ENCODE measurements around the gene ATP5F1E.

Gene ATP5F1E

DNA sequence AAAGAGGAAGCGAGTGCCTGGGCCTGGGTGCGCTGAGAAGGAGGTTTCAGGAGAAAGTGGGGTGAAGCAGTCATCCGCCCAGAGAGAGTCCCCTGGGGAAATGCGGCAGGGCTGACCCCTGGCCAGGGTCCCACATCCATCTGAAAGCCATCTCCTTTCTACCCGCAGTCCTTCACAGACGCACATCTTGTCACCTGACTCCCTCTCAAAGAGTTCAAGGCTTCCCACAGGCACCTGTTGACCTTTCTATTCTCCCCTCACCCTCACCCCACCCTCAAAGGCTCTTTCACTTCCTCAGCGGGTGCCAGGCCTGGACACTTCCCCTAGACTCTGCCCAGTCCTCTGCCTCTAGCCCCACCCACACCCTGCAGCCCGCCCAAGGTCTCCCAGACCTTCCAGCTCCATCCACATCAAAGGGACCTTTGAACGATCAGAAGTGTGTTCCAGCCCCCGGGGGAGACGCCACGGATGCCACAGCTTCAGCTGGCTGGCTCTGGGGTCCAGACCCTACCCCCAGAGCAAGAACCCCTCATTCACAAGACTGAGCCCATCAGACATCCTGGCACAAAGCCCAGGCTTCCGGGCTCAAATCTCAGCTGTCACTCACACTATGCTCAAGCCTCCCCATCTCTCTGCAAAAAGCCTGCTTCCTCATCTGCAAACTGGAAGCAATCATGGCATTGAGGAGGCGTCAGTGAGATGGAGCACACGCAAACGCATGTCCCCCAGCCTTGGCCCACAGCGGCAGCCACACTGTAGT lies 27.2 kb downstream of the ATP5F1E start:
- no peak for DNase-seq

GRCh38 chr20:59004493-59004762 lies 27.7 kb downstream of the ATP5F1E start:
- DNase-seq, result no peak

GRCh38 chr20:59003836-59004492 lies 28.2 kb downstream of the ATP5F1E start:
- DNase-seq, result no peak

DNA sequence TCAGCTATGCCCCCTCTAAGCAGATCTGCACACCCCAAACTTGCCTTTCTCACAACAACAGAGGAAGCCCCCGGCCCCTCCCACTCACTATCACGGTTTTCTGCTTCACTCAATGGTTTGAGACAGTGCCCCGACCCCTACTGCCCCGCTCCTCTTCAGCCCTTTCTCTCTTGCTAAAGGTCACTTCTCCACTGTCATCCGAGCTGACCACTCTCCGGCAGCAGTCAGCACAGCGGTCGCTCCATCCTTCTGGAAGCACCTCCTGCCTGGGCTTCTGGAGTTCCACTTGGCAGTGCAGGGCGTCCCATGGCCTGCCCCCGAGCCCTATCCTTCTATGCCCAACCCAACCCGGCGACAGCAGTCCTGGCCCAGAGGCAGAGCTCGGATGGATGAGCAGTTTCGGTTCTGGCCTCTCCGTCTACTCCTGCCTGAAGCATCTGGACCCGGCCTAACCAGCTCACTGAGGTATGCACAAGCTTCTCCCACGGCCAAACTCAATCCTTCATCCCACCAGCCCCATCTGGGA lies 29.2 kb downstream of the ATP5F1E start:
- no peak for DNase-seq

- no peak for DNase-seq
Measured at GRCh38 chr20:59002388-59002787, 29.7 kb downstream of the ATP5F1E start.

DNA sequence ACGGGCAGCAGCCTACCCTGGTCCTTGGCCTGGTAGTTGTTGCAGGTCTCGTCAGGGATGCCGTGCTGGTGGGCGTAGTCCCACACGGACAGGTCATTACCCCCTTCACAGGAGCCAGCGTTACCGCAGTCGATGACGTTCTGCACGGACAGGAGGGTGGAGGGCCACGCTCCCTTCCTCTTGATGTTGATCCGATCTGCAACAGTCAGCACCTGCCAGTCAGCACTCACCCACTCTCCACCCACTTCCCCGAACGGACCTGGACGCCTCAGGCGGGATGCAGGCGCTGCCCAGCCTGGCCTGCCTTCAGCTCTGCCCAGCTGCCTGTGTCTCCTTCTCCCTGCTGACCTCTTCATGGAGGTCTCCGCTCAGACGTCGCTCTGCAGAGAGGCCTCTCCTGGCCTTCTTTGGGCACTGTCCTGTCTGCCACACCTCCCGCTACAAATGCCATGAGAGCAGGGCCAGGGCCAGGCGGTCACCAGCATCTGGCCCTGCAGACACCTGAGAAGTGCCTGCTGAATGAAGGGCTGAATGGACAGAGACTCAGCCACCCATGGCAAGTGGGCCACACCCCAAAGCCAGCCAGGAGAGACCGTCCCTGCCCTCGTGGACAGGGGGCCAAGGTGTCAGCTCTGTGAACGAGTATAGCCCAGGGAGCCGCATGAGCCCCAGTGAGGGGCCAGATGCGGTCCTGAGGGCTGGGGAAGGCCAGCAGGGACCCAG lies 30.5 kb downstream of the ATP5F1E start:
- DNase-seq, result no peak

DNA sequence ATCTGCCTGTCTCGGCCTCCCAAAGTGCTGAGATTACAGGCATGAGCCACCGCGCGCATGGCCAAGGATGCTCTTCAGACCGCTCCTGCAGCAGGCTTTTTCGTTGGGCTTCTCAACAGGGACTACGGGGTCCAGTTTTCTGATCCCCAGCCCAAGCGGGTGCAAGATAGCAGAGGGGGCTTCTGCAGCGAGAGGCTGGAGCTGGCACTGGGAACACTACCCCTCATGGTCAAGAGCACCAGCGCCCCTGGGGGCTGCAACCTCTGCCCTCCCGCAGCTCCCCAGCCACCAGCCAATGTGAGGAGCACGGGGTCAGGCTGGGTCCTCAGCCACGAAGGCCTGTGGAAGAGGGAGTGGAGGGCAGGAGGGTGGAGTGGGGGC lies 31.1 kb downstream of the ATP5F1E start:
- no peak for DNase-seq

DNA sequence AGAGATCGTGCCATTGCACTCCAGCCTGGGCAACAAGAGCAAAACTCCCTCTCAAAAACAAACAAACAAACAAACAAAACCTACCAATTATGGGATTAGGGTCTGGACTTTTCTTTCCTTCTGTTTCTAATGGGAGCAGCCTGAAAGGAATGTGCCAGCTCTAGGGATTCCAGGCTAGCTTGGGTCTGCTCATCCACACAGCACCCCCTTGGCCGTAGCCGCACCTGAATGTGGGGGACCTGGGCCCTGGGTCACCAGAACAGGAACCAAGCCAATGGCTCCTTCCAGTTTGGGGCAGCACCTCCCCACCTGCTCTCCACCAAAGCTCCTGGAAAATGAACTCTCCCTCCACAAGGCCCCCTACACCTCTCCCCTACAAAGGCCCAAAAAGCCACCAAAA lies 31.8 kb downstream of the ATP5F1E start:
- DNase-seq, result no peak

DNA sequence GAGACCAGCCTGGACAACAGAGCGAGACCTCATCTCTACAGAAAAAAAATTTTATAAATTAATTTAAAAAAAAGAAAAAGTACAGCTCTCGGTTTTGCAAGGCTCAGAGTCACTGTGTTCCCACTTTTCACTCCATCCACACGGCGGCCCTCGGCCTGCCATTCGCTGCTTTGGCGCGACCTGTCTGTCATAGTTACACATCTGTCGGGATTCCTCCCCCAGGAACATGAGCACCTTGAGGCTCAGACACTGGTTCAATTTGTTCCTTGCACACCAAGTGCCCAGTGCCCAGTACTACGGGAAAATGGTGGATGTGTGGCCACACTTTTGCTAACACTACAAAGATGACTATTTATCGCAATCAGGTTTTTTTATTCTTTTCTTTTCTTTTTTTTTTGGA lies 33.5 kb downstream of the ATP5F1E start:
- no peak for DNase-seq

- no peak for DNase-seq
Measured at GRCh38 chr20:58997141-58997770, 34.9 kb downstream of the ATP5F1E start.

- no peak for DNase-seq
Measured at GRCh38 chr20:58996226-58996611, 35.9 kb downstream of the ATP5F1E start.

DNA sequence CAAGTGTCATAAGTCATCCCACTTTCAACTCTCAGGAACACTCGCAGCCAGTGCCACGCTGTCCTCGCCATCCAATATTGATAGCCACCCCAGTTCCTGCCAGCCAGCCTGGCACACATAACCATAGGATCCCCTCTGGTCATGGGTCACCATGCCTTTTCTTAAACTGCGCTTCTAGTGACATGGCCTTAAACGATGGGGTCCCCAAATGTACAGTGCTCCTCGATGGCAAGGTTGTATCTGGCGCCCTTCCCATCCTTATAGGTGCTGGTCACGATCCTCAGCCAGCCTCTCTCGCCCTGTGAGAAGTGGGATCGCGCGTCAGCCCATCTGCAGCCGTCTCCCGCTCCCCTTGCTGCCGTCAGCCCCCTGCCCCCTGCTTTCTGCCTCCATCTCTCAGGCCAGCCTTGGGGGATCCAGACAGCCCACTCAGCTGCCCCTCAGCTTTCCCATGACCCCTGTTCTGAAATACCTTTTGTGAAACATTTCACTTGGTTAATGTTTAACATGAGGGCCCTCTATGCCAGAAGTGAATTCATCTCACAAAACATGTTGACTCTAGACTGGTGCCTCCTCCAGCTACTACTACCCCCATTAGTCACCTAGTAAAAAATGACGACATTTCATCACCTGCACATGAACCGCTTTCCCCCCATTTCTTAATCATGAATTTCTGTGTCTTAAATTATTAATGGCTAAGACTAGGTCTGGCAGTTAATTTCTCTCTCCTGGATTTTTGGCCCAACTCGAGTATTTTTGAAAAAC lies 36.5 kb downstream of the ATP5F1E start:
- DNase-seq, result no peak

DNA sequence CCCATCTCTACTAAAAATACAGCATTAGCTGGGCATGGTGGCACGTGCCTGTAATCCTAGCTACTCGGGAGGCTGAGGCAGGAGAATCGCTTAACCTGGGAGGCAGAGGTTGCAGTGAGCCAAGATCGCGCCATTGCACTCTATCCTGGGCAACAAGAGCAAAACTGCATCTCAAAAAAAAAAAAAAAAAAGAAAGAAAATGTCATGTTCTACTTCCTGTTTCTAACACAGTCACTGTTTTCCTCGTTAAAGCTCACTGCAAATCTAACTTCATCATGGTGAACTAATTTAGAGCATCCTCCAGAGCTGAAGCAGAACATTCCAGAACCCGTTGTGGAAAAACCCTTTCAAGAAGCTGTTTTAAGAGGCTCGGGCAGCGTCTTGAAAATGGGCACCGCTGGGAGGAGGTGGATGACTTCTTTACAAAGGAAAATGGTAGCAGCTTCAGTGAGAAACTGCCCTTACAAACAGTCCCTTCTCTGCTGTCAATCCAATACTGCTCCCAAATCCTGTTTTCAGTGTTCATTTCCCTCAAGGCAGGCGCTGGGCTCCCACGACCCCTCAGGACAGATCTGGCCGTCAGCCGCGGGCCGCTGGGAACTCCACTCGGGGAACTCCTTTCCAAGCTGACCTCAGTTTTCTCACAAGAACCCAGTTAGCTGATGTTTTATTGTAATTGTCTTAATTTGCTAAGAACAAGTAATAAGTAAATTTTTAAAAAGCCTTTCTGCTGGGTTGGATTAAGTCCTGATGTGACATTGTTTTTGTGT lies 37.6 kb downstream of the ATP5F1E start:
- no peak for DNase-seq

DNA sequence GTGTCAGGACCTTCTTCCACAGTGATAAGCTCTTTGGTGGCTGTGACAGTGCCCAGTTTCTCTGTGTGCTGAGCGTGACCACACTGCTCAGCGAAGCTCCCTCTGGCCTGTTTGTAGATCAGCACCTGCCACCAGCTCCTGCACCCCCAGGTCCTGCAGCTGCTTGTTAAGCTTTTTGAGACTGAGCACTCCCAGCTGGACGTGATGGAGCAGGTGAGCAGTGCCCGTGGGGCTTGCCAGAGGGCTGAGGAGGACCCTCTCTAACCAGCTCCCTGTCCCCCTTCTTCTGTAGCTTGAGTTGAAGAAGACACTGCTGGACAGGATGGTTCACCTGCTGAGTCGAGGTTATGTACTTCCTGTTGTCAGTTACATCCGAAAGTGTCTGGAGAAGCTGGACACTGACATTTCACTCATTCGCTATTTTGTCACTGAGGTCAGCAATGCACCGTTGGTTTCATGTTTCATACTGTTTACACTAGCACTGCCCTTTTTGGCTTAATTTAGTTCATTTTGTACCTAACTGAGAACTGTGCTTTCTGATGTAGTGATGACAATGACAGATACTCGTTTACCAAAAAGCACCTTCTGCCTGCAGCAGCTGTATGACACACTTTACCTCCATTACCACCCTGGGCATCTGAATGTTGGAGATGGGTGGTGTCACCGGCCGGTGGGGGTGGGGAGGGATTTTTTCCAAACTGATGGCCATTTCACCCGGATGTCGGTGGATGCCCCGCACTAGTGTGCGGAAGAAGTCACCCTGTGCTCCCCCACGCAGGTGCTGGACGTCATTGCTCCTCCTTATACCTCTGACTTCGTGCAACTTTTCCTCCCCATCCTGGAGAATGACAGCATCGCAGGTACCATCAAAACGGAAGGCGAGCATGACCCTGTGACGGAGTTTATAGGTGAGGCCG lies 38.5 kb downstream of the ATP5F1E start:
- DNase-seq, result no peak

DNA sequence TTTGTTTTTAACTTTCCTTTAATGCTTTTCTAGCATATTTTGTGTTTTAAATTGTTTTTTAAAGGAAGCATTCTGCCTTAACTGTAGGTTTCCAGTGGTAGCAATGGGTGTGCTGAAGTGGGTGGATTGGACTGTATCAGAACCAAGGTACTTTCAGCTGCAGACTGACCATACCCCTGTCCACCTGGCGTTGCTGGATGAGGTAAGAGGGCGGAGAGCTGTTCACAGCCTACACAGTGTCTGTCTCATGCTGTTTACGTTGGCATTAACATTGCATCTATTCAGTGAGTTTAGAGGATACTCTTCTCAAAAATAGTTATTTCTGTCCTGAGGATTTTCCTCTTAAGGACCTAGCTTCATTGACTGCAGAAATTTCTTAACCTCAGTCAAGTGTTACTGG lies 39.2 kb downstream of the ATP5F1E start:
- DNase-seq, result no peak

DNA sequence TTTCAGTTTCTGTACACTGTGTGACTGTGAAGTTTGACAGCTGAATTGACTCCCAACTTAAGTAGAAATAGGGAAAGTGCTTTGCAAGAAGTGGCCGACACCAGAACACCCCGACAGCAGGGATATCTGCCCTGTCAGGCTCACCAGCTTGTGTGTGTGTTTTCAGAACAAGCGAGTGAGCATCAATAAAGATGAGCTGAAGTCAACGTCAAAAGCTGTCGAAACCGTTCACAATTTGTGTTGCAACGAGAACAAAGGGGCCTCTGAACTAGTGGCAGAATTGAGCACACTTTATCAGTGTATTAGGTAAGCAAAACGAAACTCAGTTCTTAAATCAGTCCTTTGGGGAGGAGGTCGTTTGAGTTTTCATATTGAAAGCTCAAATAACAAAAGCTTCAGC lies 40.4 kb downstream of the ATP5F1E start:
- DNase-seq, result no peak

DNA sequence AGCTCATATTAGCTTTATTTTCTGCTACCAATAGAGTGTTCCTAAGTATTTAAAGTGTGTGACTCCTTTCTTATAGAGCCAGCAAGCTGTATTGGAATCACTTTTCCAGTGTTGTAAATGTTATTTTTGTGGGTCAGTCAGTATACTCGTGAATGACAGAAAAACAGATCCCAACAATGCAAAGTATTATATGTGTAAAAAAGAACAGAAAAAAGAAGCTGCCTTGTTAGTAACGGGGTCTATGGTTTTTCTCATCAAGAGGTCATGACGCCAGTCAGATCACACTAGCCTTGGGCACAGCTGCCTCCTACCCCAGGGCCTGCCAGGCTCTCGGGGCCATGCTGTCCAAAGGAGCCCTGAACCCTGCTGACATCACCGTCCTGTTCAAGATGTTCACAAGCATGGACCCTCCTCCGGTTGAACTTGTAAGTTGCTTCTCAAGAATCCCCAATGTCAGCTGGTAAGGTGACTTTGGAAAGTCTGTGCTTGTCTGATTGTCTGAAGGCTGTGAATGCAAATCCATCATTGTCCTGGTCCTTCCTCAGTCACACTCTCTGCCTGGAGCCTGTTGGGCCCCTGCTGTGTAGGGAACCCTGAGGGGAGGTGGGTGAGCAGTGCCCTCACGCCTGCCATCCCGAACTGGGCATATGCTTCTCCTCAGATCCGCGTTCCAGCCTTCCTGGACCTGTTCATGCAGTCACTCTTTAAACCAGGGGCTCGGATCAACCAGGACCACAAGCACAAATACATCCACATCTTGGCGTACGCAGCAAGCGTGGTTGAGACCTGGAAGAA lies 41.3 kb downstream of the ATP5F1E start:
- no peak for DNase-seq

DNA sequence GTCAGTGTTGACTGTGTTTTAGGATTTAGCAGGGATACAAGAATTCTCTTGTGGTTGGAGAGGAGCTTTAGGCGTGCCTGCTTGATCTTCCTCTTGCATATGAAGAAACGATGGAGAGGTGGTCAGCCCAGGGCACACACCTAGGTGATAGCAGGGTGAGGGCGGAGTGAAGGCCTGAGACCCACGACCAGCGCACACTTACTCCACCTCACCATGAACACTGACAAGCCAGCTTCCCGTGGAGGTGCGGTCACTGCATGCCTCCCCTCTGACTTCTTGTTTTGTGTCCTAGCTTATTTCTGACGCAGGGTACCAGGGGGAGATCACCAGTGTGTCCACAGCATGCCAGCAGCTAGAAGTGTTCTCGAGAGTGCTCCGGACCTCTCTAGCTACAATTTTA lies 42.9 kb downstream of the ATP5F1E start:
- no peak for DNase-seq

DNA sequence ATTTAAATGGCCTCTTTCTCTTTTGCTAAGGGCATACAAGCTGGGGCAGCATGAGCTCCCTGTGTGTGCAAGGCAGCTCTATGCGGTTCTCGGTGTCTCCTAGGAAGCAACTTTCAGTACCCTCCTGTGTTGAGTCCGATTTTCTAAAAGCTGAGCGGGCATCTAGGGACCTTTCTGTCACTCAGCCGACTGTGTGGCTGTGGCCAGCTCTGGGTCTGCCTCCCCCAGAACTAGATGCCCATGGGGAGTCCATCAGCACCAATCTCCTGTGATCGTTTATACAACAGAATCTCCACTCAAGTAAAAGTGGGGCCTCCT lies 43.6 kb downstream of the ATP5F1E start:
- DNase-seq, result no peak

Data from retina (tissue), 1 donor.